Activated T-helper 17 cell treated with anti-CD3 and anti-CD28 coated beads, Interleukin-2, amount 50 U/mL, for 72 hours (primary cell): ENCODE data around the gene PEPD. TPM values are rescaled to one million over a fixed set of nuclear protein-coding genes. Genes with fewer than 3 reads are reported as not detected.
A peak's percentile ranks its signal among the peaks of the same experiment; 100 is the strongest.

Experiments used
- ATAC-seq: fragments of 150-1000 bp; cut with Tn5 transposase; replicated peaks from 2 replicates; pipeline ENCODE4 v1.10.0; 2021; ENCODE audit warnings: mild to moderate bottlenecking, moderate library complexity
- H3K27ac Mint-ChIP-seq: one replicate; pipeline ENCODE4 v1.8.0; 2022; ENCODE audit warnings: mixed read lengths
- H3K27me3 Mint-ChIP-seq: one replicate; pipeline ENCODE4 v1.8.0; 2022; ENCODE audit warnings: mixed read lengths
- H3K36me3 Mint-ChIP-seq: one replicate; pipeline ENCODE4 v1.8.0; 2022; ENCODE audit warnings: low read depth, mild to moderate bottlenecking, mixed read lengths
- H3K4me1 Mint-ChIP-seq: one replicate; pipeline ENCODE4 v1.8.0; 2022; ENCODE audit warnings: mixed read lengths
- H3K4me3 Mint-ChIP-seq: one replicate; pipeline ENCODE4 v1.8.0; 2022; ENCODE audit warnings: mild to moderate bottlenecking, mixed read lengths
- H3K9me3 Mint-ChIP-seq: one replicate; pipeline ENCODE4 v1.8.0; 2022; ENCODE audit warnings: mixed read lengths
- total RNA-seq, 2 donors: library from RNA; stranded (reverse); gene quantifications; one replicate each; pipeline ENCODE4 v1.2.3, GENCODE V29; 2022

PEPD gene
- total RNA-seq, 2 donors from 2014 or later, result 16.4 to 33.1 TPM

GRCh38 chr19:33511346-33511745 is 10.2 kb downstream of the PEPD start:
- Mint-ChIP-seq H3K36me3 (peaks cover 5% of the 10 kb centered on the region), H3K27ac (no peak overlapping the region), H3K9me3 (no peaks in the 10 kb centered on the region), H3K4me3 (no peak overlapping the region), H3K27me3 (no peaks in the 10 kb centered on the region), H3K4me1 (peaks cover 28% of the 10 kb centered on the region)
- no peak for ATAC-seq

DNA sequence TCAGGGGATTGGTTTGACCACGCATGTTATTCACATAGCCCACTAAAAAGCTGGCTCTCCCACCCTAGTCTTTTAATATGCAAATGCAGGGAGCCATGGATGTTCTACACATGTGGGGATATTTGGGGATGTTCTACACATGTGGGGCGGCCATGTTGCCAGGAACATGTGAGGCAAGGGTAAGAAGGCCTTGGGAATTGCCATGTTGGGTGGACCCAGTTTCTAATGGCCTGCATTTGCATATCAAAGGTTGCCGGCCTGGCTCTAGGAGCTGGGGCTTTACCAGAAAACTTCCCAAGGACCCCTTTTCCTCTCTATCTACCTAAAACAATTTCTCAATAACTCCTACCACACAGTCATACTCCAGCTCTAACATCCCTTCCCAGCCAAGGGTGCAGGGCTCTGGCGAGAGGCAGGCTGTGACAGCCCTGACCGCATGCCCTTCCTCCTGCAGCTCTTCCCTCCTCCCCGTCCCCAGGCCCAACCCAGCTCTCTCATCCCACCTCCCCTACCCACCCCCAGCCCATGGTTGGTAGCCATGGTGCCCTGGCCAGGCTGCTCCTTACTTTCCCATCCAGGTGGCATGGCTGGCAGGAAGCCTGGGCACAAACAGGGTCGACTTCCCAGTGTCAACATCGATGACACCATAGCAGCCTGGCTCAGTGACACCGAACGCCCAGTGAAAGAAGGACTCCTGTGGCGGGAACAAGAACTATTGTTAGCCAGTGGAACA is 11.0 kb downstream of the PEPD start:
- Mint-ChIP-seq H3K36me3 (peaks cover 5% of the 10 kb centered on the region), H3K27me3 (no peaks in the 10 kb centered on the region), H3K27ac (no peak overlapping the region), H3K4me1 (peaks cover 32% of the 10 kb centered on the region), H3K4me3 (no peak overlapping the region), H3K9me3 (no peaks in the 10 kb centered on the region)
- no peak for ATAC-seq

GRCh38 chr19:33509774-33510173 is 11.8 kb downstream of the PEPD start:
- H3K9me3 Mint-ChIP-seq, result no peaks in the 10 kb centered on the region
- H3K27ac Mint-ChIP-seq, result no peak overlapping the region
- no peak for ATAC-seq
- H3K36me3 Mint-ChIP-seq, result peaks cover 5% of the 10 kb centered on the region
- peaks cover 29% of the 10 kb centered on the region for H3K4me1 Mint-ChIP-seq
- no peaks in the 10 kb centered on the region for H3K27me3 Mint-ChIP-seq
- H3K4me3 Mint-ChIP-seq, result no peak overlapping the region

GRCh38 chr19:33508941-33509614 is 12.5 kb downstream of the PEPD start:
- H3K4me3 Mint-ChIP-seq, result no peak overlapping the region

DNA sequence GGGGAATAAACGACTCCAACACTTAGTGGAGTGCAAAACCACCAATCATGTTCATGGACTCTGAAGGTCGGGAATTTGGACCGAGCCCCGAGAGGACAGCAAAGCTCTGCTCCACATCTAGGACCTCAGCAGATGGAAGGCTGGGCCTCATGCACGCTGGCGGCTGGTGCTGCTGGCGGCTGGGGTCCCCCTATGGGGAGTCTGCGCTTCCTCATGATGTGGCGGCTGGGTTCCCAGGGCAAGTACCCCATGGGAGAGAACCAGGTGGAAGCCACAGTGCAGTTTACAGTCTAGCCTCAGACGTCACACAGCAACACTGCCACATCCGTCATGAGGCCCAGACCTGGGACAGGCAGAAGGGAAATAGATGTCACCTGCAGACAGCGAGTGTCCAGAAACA is 13.2 kb downstream of the PEPD start:
- Mint-ChIP-seq H3K9me3 (no peaks in the 10 kb centered on the region), H3K4me3 (no peak overlapping the region), H3K27ac (no peak overlapping the region), H3K36me3 (peaks cover 5% of the 10 kb centered on the region), H3K4me1 (peaks cover 16% of the 10 kb centered on the region), H3K27me3 (no peaks in the 10 kb centered on the region)
- no peak for ATAC-seq

More at GRCh38 chr19:33508941-33509614, 12.5 kb downstream of the PEPD start:
- Mint-ChIP-seq H3K36me3 (peaks cover 5% of the 10 kb centered on the region), H3K27me3 (no peaks in the 10 kb centered on the region), H3K9me3 (no peaks in the 10 kb centered on the region), H3K27ac (no peak overlapping the region), H3K4me1 (peaks cover 22% of the 10 kb centered on the region)
- ATAC-seq, result no peak

DNA sequence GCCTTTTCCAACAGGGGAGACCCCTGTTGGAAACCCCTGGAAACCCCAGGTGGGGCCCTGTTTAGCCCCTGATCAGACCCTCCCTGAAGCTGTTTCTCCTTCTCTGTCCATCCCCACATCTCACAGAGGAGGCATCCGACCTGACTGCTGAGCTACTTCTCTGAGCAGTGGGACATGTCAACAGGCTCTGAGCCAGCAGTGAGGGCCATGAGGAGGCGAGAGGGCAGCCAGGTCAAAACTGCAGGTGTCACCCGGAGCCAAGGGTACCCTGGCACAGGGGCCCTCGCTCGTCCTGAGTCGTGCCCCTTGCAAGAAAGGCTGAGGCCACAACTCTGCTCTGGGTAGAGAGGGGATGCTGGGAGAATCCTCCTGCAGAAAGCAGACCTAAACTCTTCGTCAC is 13.6 kb downstream of the PEPD start:
- no peak overlapping the region for H3K27ac Mint-ChIP-seq
- peaks cover 5% of the 10 kb centered on the region for H3K36me3 Mint-ChIP-seq
- no peak for ATAC-seq
- no peaks in the 10 kb centered on the region for H3K27me3 Mint-ChIP-seq
- no peak overlapping the region for H3K4me3 Mint-ChIP-seq
- H3K9me3 Mint-ChIP-seq, result no peaks in the 10 kb centered on the region
- H3K4me1 Mint-ChIP-seq, result peaks cover 16% of the 10 kb centered on the region

- no peak overlapping the region for H3K27ac Mint-ChIP-seq
- H3K27me3 Mint-ChIP-seq, result no peaks in the 10 kb centered on the region
- peaks cover 5% of the 10 kb centered on the region for H3K36me3 Mint-ChIP-seq
- ATAC-seq, result no peak
- H3K9me3 Mint-ChIP-seq, result no peaks in the 10 kb centered on the region
- H3K4me1 Mint-ChIP-seq, result peaks cover 16% of the 10 kb centered on the region
- no peak overlapping the region for H3K4me3 Mint-ChIP-seq
Measured at GRCh38 chr19:33507021-33507956, 14.3 kb downstream of the PEPD start.

DNA sequence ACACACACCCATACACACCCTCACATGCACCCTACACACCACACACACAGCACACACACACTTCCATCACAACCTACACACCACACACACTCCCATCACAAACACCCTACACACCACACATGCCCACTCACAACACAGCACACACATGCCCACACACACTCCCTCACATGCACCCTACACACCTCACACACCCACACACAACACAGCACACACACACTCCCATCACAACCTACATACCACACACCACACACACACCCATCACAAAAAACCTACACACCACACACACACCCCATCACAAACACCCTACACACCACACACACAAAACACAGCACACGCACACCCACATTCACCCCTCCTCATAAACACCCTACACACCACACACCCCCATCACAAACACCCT is 15.1 kb downstream of the PEPD start:
- Mint-ChIP-seq H3K36me3 (peaks cover 4% of the 10 kb centered on the region), H3K4me3 (no peak overlapping the region), H3K27me3 (no peaks in the 10 kb centered on the region), H3K4me1 (peaks cover 16% of the 10 kb centered on the region), H3K27ac (no peak overlapping the region), H3K9me3 (no peaks in the 10 kb centered on the region)
- no peak for ATAC-seq

- no peaks in the 10 kb centered on the region for H3K36me3 Mint-ChIP-seq
- no peak overlapping the region for H3K4me3 Mint-ChIP-seq
- no peak for ATAC-seq
- peaks cover 16% of the 10 kb centered on the region for H3K4me1 Mint-ChIP-seq
- no peaks in the 10 kb centered on the region for H3K9me3 Mint-ChIP-seq
- H3K27ac Mint-ChIP-seq, result peak overlapping the region; percentile 5
- H3K27me3 Mint-ChIP-seq, result no peaks in the 10 kb centered on the region
Measured at GRCh38 chr19:33505823-33506222, 15.8 kb downstream of the PEPD start.

GRCh38 chr19:33505148-33505547 is 16.4 kb downstream of the PEPD start:
- no peak for ATAC-seq
- Mint-ChIP-seq H3K36me3 (no peaks in the 10 kb centered on the region), H3K4me1 (peaks cover 16% of the 10 kb centered on the region), H3K9me3 (no peaks in the 10 kb centered on the region), H3K4me3 (no peak overlapping the region), H3K27ac (no peak overlapping the region), H3K27me3 (no peaks in the 10 kb centered on the region)

DNA sequence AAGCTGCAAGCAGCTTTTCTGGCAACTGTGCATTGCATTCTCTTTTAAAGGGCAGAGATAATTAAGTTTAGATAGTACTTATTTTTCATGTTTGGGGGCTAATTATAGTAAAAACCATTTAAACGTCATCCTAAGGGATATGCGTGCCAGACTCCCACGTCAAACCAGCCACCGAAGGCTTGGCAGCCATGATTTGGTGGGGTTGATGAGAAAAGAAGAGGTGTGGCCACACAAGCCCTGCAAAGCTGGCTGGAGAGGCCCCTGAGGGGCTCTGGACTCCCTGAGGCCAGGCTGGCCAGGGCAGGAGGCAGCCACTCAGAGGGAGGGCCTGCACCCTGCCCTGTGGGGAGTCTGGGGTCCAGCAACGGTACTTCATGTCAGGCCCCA is 17.5 kb downstream of the PEPD start:
- Mint-ChIP-seq H3K9me3 (no peaks in the 10 kb centered on the region), H3K27ac (no peak overlapping the region), H3K4me3 (no peak overlapping the region), H3K36me3 (no peaks in the 10 kb centered on the region), H3K4me1 (peaks cover 16% of the 10 kb centered on the region), H3K27me3 (no peaks in the 10 kb centered on the region)
- ATAC-seq, result no peak

- H3K36me3 Mint-ChIP-seq, result peaks cover 4% of the 10 kb centered on the region
- no peak overlapping the region for H3K27ac Mint-ChIP-seq
- no peak overlapping the region for H3K4me3 Mint-ChIP-seq
- ATAC-seq, result no peak
- H3K9me3 Mint-ChIP-seq, result no peaks in the 10 kb centered on the region
- no peaks in the 10 kb centered on the region for H3K27me3 Mint-ChIP-seq
- H3K4me1 Mint-ChIP-seq, result peaks cover 16% of the 10 kb centered on the region
Measured at GRCh38 chr19:33503433-33504057, 18.0 kb downstream of the PEPD start.

- Mint-ChIP-seq H3K4me1 (peaks cover 16% of the 10 kb centered on the region), H3K4me3 (no peak overlapping the region), H3K9me3 (no peaks in the 10 kb centered on the region), H3K27ac (no peak overlapping the region), H3K27me3 (no peaks in the 10 kb centered on the region), H3K36me3 (peaks cover 5% of the 10 kb centered on the region)
- no peak for ATAC-seq
Measured at GRCh38 chr19:33503030-33503429, 18.6 kb downstream of the PEPD start.

DNA sequence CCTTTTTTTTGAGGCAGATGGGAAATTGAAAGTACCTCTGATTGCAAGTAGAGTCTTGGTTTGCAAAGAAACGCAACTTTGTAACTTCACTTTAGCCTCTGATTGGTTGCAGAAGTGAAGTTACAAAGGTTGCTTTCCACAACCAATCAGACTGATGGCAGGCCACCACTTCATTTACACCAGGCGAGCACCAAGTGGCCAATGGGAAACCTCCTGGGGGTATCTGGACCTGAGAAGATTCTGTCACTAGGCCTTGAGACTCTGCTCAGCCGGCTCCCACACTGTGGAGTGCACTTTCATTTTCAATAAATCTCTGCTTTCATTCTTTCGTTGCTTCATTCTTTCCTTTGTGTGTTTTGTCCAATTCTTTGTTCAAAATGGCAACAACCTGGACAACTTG is 19.1 kb downstream of the PEPD start:
- Mint-ChIP-seq H3K4me1 (peaks cover 16% of the 10 kb centered on the region), H3K36me3 (peaks cover 5% of the 10 kb centered on the region), H3K27ac (no peak overlapping the region), H3K4me3 (no peak overlapping the region), H3K9me3 (no peaks in the 10 kb centered on the region), H3K27me3 (no peaks in the 10 kb centered on the region)
- ATAC-seq, result no peak
